Panc1 (cell line): ENCODE measurements around the gene RASSF8. TPM values are rescaled to one million over a fixed set of nuclear protein-coding genes. Genes with fewer than 3 reads are reported as not detected.
A peak's percentile ranks its signal among the peaks of the same experiment; 100 is the strongest.

ENCODE experiments used
- ATAC-seq: fragments of 200-7000 bp; cut with Tn5 transposase; 2 replicates; pipeline ENCODE4 v1.9.1; 2020; ENCODE audit warnings: mild to moderate bottlenecking, moderate library complexity
- BruUV-seq: library from RNA; stranded (reverse); fragments of 400-500 nt; replicated peaks from 2 replicates; lab custom pipeline; 2021; lab: Mats Ljungman, UMichigan
- CTCF ChIA-PET: fragments of 300-600 bp; sonication (Branson Sonifier 250); formaldehyde crosslinking; loops from one replicate; lab custom pipeline; 2022; ENCODE audit warnings: antibody characterized with exemption; lab: Charles Lee
- POLR2A ChIA-PET: fragments of 300-600 bp; sonication (Branson Sonifier 250); formaldehyde crosslinking; loops from one replicate; lab custom pipeline; 2022; ENCODE audit warnings: antibody characterized with exemption; lab: Charles Lee
- DNase-seq: peaks from one replicate; pipeline ENCODE4 v3.0.0-alpha.2; 2010; ENCODE audit warnings: low read depth, low spot score
- H3K27ac ChIP-seq: 2 replicates; pipeline ENCODE4 v1.5.1; 2011; ENCODE audit warnings: mild to moderate bottlenecking, low read length, inconsistent platforms
- H3K27me3 ChIP-seq: fragments of 200-500 bp; sonication (Bioruptor generic); 2 replicates; pipeline ENCODE4 v1.6.0; 2014; ENCODE audit warnings: low read length, inconsistent platforms; ENCODE audit not compliant: control insufficient read depth, insufficient read depth
- H3K36me3 ChIP-seq: fragments of 200-500 bp; sonication (Bioruptor generic); 2 replicates; pipeline ENCODE4 v1.5.1; 2014; ENCODE audit warnings: inconsistent platforms, mild to moderate bottlenecking, low read length, moderate library complexity; ENCODE audit not compliant: control insufficient read depth, insufficient read depth
- H3K4me1 ChIP-seq: 2 replicates; pipeline ENCODE4 v1.5.1; 2011; ENCODE audit warnings: inconsistent platforms, mild to moderate bottlenecking, low read length, moderate library complexity; ENCODE audit not compliant: control insufficient read depth, insufficient read depth
- H3K4me3 ChIP-seq, 2 experiments: 2 replicates each; pipeline ENCODE4 v1.5.1; 2011 to 2012; ENCODE audit warnings: low read depth in 2 of 2, low read length in 2 of 2, mild to moderate bottlenecking in 2 of 2, inconsistent platforms in 1 of 2, moderate library complexity in 1 of 2
- H3K9me3 ChIP-seq: fragments of 200-500 bp; sonication (Bioruptor generic); 2 replicates; pipeline ENCODE4 v1.5.1; 2014; ENCODE audit warnings: low read depth, mild to moderate bottlenecking, inconsistent platforms, low read length, moderate library complexity; ENCODE audit not compliant: control insufficient read depth, insufficient read depth
- CTCF ChIP-seq: fragments of 450-650 bp; IDR thresholded peaks from 2 replicates; pipeline ENCODE4 v1.5.1; 2017; ENCODE audit warnings: mild to moderate bottlenecking
- POLR2AphosphoS5 ChIP-seq: IDR thresholded peaks from 2 replicates; pipeline ENCODE4 v1.6.1; 2012; ENCODE audit warnings: mild to moderate bottlenecking, low read depth, low read length, moderate library complexity
- REST ChIP-seq, 2 experiments: IDR thresholded peaks; 2 replicates each; pipeline ENCODE4 v1.6.1; 2011 to 2012; ENCODE audit warnings: low read depth in 2 of 2, control low read depth in 1 of 2, low read length in 1 of 2, mild to moderate bottlenecking in 1 of 2, moderate library complexity in 1 of 2; ENCODE audit not compliant: insufficient read depth in 1 of 2
- SIN3A ChIP-seq: IDR thresholded peaks from 2 replicates; pipeline ENCODE4 v1.6.1; 2012; ENCODE audit warnings: low read depth, mild to moderate bottlenecking, low read length, moderate library complexity, borderline replicate concordance; ENCODE audit not compliant: insufficient read depth
- TCF7L2 ChIP-seq: IDR thresholded peaks from 2 replicates; pipeline ENCODE4 v1.6.1; 2011; ENCODE audit warnings: mild to moderate bottlenecking, low read depth, low read length, inconsistent platforms
- in situ Hi-C: cut with HindIII; loops from 2 replicates; pipeline ENCODE4 v1.10.0; 2016; ENCODE audit warnings: low sequenced_read_pairs, low pct_unique_long_range_greater_than_20kb
- intact Hi-C: fragments of 100-400 bp; cut with micrococcal nuclease; formaldehyde crosslinking; loops from one replicate; pipeline ENCODE4 v1.10.0; 2022; ENCODE audit not compliant: unreplicated experiment
- total RNA-seq: library from RNA; stranded (reverse); gene quantifications from one replicate; pipeline ENCODE4 v1.2.1, GENCODE V29; 2021; ENCODE audit not compliant: unreplicated experiment

Gene RASSF8
- total RNA-seq, 1 experiment from 2014 or later: 103 TPM

DNA sequence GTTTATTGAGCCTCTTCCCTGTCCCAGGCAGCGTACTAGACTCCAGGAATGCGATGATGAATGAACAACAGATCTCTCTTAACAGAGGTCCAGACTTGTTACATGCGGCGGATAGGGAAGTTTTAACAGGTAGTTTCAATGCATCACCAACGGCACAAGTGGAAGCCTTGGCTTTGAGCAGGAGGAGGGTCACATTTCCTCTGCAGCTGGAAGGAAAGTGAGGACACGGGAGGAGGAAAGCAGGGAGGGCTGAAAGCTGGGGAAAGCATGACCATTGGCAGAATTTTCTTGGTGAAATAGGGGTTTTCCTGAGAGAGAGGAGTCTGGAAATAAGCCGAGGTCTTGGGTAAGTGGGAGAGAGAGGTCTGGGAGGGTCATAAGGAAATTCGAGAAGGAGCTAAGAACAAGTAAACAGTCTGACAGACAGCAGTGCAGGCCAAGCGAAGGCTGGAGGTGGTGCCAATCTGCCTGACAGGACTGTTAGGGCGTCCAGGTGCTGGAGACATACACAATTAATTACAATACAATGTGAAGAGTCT is 150.9 kb downstream of the RASSF8 start:
- intact Hi-C loops: no loop called here

GRCh38 chr12:26112232-26112631 is 153.8 kb downstream of the RASSF8 start:
- H3K4me1 ChIP-seq: peaks cover 74% of the 10 kb centered on the region
- POLR2A ChIA-PET: no interaction called here
- TF ChIP-seq TCF7L2: peak; percentile 86
- TF ChIP-seq REST (IDR thresholded peaks at IDR 0.05; ENCODE audit: insufficient read depth in 1 of 2, low read depth in 2 of 2, low read length in 1 of 2): peak in 1 of 2 experiments; percentile 53; a peak in 2 of 4 replicates
- TF ChIP-seq CTCF: no peak
- peak; percentile 90; the same call in 1 of the 2 replicates for TF ChIP-seq SIN3A
- peak; percentile 82 for TF ChIP-seq POLR2AphosphoS5
- DNase-seq (no peak), ATAC-seq (peak; percentile 57)
- H3K27me3 ChIP-seq: no peaks in the 10 kb centered on the region
- CTCF ChIA-PET: interaction anchor here (1.0 kb wide), 1 partner anchor 21 kb away, joined by 4 read pairs; no protein-coding TSS in a partner anchor
- intact Hi-C loops (loop anchor here (10.0 kb wide), 1 partner anchor 323 kb away; no protein-coding TSS in a partner anchor), in situ Hi-C loops (no loop called here)
- BruUV-seq: no TSS peak
- peak overlapping the region; percentile 56 to 68; a peak in 2 of 4 replicates for H3K4me3 ChIP-seq
- no peaks in the 10 kb centered on the region for H3K36me3 ChIP-seq
- H3K27ac ChIP-seq: peak overlapping the region; percentile 100
- no peaks in the 10 kb centered on the region for H3K9me3 ChIP-seq

More for the DNA sequence above, 150.9 kb downstream of the RASSF8 start:
- Histone ChIP-seq H3K27me3 (no peaks in the 10 kb centered on the region), H3K9me3 (no peaks in the 10 kb centered on the region), H3K27ac (peak overlapping the region; percentile 100), H3K4me3 (no peak overlapping the region), H3K36me3 (no peaks in the 10 kb centered on the region), H3K4me1 (peaks cover 58% of the 10 kb centered on the region)
- in situ Hi-C loops: no loop called here
- TF ChIP-seq TCF7L2 (no peak), REST (IDR thresholded peaks at IDR 0.05; ENCODE audit: insufficient read depth in 1 of 2, low read depth in 2 of 2, low read length in 1 of 2) (no peak), CTCF (no peak), SIN3A (no peak), POLR2AphosphoS5 (no peak)
- ChIA-PET POLR2A (interaction anchor here (0.6 kb wide), 1 partner anchor 51 kb away, joined by 4 read pairs; no protein-coding TSS in a partner anchor), CTCF (no interaction called here)
- ATAC-seq (no peak), DNase-seq (no peak)
- BruUV-seq: no TSS peak
